Activated naive CD8-positive, alpha-beta T cell treated with anti-CD3 and anti-CD28 coated beads for 36 hours (primary cell): Measurements from ENCODE around the gene TMEM106C. TPM values are rescaled to one million over a fixed set of nuclear protein-coding genes. Genes with fewer than 3 reads are reported as not detected.
"Not testable (repeated sequence)": the region's sequence is repeated elsewhere in the genome, so short reads cannot be mapped to it uniquely, and the experiment has no call there.

Source experiments
- DNase-seq: peaks from one replicate; pipeline ENCODE4 v3.0.0; 2021
- H3K27ac Mint-ChIP-seq: one replicate; pipeline ENCODE4 v1.8.0; 2022; ENCODE audit warnings: mild to moderate bottlenecking, moderate library complexity, mixed read lengths
- H3K27me3 Mint-ChIP-seq: one replicate; pipeline ENCODE4 v1.8.0; 2022; ENCODE audit warnings: mild to moderate bottlenecking, mixed read lengths
- H3K36me3 Mint-ChIP-seq: one replicate; pipeline ENCODE4 v1.8.0; 2021; ENCODE audit warnings: mild to moderate bottlenecking, mixed read lengths
- H3K4me1 Mint-ChIP-seq: one replicate; pipeline ENCODE4 v1.8.0; 2021; ENCODE audit warnings: mixed read lengths
- H3K4me3 Mint-ChIP-seq: one replicate; pipeline ENCODE4 v1.8.0; 2022; ENCODE audit warnings: mild to moderate bottlenecking, moderate library complexity, mixed read lengths
- H3K9me3 Mint-ChIP-seq: one replicate; pipeline ENCODE4 v1.8.0; 2022; ENCODE audit warnings: mixed read lengths
- total RNA-seq, 2 experiments: library from RNA; stranded (reverse); gene quantifications; one replicate each; pipeline ENCODE4 v1.2.3, GENCODE V29; 2021

TMEM106C gene
- total RNA-seq, 2 experiments from 2014 or later: 158 to 168 TPM

- no peak for DNase-seq
- Mint-ChIP-seq H3K9me3 (no peaks in the 10 kb centered on the region), H3K4me3 (no peak overlapping the region), H3K4me1 (no peaks in the 10 kb centered on the region), H3K27ac (no peak overlapping the region), H3K36me3 (no peaks in the 10 kb centered on the region), H3K27me3 (peaks cover 32% of the 10 kb centered on the region)
Observed at GRCh38 chr12:47943623-47944340, 19.6 kb upstream of the TMEM106C start.

DNA sequence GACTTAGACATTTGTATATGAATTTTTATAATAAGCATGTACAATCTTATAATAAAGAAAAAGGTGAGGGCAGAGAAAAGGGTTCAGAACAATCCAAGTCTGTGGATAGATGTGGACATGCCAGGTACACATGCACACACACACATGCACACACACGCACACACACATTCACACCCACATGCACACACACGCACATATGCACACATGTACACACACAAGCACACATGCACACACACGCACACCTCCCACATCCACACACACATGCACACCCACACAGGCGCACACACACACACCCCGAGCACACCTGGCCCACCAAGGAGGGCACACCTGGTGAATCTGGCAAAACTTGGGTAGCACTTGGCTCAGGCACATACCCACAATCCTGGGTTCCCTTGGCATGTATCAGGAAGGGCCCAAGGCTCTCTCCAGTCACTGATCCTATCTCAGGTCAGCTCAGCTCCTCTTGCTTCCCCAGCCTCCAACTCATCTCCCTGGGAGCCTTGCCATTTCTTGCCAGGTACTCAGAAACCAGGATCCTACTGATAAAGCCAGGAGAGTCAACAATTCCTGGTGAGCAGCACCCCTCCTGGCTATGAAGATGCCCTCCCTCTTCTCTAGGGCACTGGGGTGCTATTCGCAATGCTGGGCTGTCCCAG is 18.6 kb upstream of the TMEM106C start:
- no peak overlapping the region for H3K4me3 Mint-ChIP-seq
- no peaks in the 10 kb centered on the region for H3K9me3 Mint-ChIP-seq
- no peak for DNase-seq
- H3K27me3 Mint-ChIP-seq: peaks cover 32% of the 10 kb centered on the region
- H3K4me1 Mint-ChIP-seq: peaks cover 1% of the 10 kb centered on the region
- H3K27ac Mint-ChIP-seq: no peak overlapping the region
- H3K36me3 Mint-ChIP-seq: no peaks in the 10 kb centered on the region

DNA sequence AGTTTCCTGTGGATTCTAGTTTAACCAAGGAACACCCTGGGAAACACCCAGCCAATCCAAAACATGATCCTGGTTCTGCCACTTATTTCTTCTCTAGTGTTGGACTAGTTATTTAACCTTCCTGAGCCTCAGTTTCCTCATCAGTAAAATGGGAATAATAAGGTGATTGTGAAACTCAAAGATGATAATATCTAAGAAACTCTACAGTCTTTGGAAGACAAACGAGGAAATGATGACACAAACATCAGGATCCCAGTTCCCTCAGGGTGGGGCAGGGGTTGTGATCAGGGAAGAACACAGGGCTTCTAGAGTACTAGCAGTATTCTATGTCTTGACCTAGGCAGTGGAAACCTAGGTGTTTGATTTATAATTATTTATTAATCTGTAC is 18.1 kb upstream of the TMEM106C start:
- DNase-seq: no peak
- no peak overlapping the region for H3K27ac Mint-ChIP-seq
- H3K27me3 Mint-ChIP-seq: peaks cover 26% of the 10 kb centered on the region
- no peaks in the 10 kb centered on the region for H3K9me3 Mint-ChIP-seq
- no peaks in the 10 kb centered on the region for H3K36me3 Mint-ChIP-seq
- H3K4me1 Mint-ChIP-seq: peaks cover 1% of the 10 kb centered on the region
- H3K4me3 Mint-ChIP-seq: no peak overlapping the region

GRCh38 chr12:47946413-47947323 is 16.7 kb upstream of the TMEM106C start:
- no peak for DNase-seq
- Mint-ChIP-seq H3K27ac (no peak overlapping the region), H3K36me3 (no peaks in the 10 kb centered on the region), H3K9me3 (no peaks in the 10 kb centered on the region), H3K27me3 (peaks cover 20% of the 10 kb centered on the region), H3K4me3 (no peak overlapping the region), H3K4me1 (peaks cover 1% of the 10 kb centered on the region)

DNA sequence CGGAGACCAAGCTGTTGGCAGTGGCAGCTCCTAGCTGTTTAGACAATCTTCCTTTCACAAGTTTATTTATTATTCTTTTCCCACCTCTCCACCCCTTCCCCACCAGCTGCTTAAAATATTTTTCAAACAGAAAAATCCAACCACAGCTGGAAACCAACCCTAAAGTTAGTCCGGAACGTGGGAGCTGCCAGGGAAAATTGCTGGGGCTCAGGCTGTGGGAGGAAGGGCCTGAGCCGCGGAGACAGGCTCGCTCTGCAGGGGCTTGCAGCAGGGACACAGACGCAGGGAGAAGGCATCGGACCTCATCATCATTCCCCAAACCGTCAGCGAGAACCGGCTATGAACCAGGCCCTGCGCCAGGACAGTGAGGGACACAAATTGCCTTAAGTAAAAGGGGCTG is 16.1 kb upstream of the TMEM106C start:
- Mint-ChIP-seq H3K36me3 (no peaks in the 10 kb centered on the region), H3K9me3 (no peaks in the 10 kb centered on the region), H3K27ac (no peak overlapping the region)

GRCh38 chr12:47949441-47950341 is 13.7 kb upstream of the TMEM106C start:
- Mint-ChIP-seq H3K4me3 (no peak overlapping the region), H3K36me3 (no peaks in the 10 kb centered on the region), H3K27ac (no peak overlapping the region), H3K9me3 (no peaks in the 10 kb centered on the region), H3K27me3 (peaks cover 11% of the 10 kb centered on the region), H3K4me1 (peaks cover 1% of the 10 kb centered on the region)
- peak; percentile 54 for DNase-seq

More for the DNA sequence above, 16.1 kb upstream of the TMEM106C start:
- Mint-ChIP-seq H3K4me1 (peaks cover 1% of the 10 kb centered on the region), H3K27me3 (peaks cover 17% of the 10 kb centered on the region), H3K4me3 (no peak overlapping the region)
- DNase-seq: no peak

DNA sequence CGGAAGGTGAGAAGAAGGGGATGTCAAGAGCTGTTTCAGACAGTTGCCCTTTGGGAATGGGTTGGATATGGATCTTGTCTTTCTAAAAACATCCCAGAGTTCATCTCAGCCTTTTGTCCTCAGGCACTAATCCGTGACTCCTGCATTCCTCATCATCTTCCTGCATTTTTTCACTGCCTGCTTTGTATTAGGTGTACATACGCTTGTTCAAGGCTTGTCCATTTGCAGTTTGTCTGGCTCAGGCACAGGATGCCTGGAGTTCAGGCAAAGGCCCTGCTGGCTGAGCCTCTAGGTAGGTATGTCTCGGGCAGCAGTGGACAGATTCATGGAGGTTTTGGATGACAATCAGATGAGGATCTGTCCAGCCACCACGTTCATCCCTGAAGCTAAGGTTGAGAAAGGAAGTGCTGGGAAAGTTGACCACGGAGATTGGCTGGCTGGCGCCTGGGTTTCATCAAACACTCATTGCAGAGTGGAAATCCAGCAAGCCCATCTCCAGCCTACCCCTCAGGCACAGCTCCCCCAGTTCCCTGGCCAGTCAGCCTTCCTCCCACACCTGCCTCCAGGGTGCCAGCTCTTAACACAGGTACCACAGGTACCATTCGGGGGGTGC is 12.4 kb upstream of the TMEM106C start:
- Mint-ChIP-seq H3K9me3 (no peaks in the 10 kb centered on the region), H3K27ac (no peak overlapping the region), H3K4me1 (peaks cover 1% of the 10 kb centered on the region), H3K27me3 (peaks cover 11% of the 10 kb centered on the region), H3K36me3 (no peaks in the 10 kb centered on the region), H3K4me3 (no peak overlapping the region)
- DNase-seq: no peak

DNA sequence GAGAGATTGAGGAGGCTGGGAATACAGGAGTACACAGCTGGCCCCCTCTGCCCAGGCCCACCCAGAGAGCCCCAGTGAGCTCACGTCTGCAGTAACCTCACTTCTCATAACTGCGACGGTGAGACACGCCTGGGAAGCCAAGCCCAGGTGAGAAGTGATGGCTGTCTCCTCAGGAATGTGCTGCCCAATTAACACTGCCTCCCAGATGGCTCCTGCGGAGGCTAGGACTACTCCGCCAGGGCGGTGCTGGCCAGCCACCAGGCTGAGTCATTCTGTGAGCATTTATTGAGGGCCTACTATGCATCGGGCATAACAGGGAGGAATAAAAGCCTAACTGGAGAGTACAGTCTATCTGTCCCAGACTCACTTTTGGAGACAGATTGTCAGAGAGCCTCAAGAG is 9.3 kb upstream of the TMEM106C start:
- Mint-ChIP-seq H3K27ac (no peak overlapping the region), H3K36me3 (no peaks in the 10 kb centered on the region), H3K4me1 (peaks cover 1% of the 10 kb centered on the region), H3K27me3 (peaks cover 3% of the 10 kb centered on the region), H3K9me3 (no peaks in the 10 kb centered on the region), H3K4me3 (no peak overlapping the region)
- DNase-seq: no peak

DNA sequence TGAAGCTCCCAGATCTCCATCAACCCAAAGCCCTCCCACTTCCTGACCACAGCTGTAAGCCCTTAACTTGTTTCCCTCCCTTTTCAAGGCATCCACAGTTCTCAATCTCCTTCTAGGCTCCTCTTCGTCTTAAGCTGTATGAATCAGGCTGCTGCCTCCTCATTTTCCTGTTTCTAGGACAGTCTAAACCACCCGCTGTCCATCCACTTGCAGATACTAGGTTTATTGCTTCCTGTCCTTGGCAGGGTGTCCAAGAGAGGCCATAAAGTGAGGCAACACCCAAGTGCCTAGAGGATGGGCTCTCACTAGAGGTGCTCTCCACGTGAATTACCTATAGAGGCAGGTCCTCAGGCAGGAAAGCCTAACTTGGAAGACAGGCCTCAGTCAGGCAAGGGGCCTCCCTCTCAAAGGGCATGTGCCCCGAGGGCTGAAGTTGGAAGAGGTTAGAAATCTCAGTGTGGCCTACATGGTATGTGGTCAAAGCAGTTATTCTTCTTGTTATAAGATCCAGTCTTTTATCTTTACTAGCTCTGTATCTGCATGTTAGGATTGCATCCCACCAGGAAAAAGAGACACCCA is 8.8 kb upstream of the TMEM106C start:
- Mint-ChIP-seq H3K36me3 (no peaks in the 10 kb centered on the region), H3K27ac (no peak overlapping the region), H3K4me1 (peaks cover 1% of the 10 kb centered on the region), H3K27me3 (peaks cover 3% of the 10 kb centered on the region), H3K9me3 (no peaks in the 10 kb centered on the region), H3K4me3 (no peak overlapping the region)
- no peak for DNase-seq

GRCh38 chr12:47955059-47955458 is 8.3 kb upstream of the TMEM106C start:
- Mint-ChIP-seq H3K36me3 (no peaks in the 10 kb centered on the region), H3K27me3 (peaks cover 7% of the 10 kb centered on the region), H3K9me3 (no peaks in the 10 kb centered on the region)

GRCh38 chr12:47957671-47958070 is 5.7 kb upstream of the TMEM106C start:
- not testable (repeated sequence) for H3K36me3 Mint-ChIP-seq, H3K4me3 Mint-ChIP-seq, H3K27ac Mint-ChIP-seq, DNase-seq, H3K4me1 Mint-ChIP-seq, H3K9me3 Mint-ChIP-seq
- H3K27me3 Mint-ChIP-seq: peaks cover 20% of the 10 kb centered on the region

More at GRCh38 chr12:47955059-47955458, 8.3 kb upstream of the TMEM106C start:
- H3K4me3 Mint-ChIP-seq: no peak overlapping the region
- DNase-seq: no peak
- no peak overlapping the region for H3K27ac Mint-ChIP-seq
- H3K4me1 Mint-ChIP-seq: no peaks in the 10 kb centered on the region

DNA sequence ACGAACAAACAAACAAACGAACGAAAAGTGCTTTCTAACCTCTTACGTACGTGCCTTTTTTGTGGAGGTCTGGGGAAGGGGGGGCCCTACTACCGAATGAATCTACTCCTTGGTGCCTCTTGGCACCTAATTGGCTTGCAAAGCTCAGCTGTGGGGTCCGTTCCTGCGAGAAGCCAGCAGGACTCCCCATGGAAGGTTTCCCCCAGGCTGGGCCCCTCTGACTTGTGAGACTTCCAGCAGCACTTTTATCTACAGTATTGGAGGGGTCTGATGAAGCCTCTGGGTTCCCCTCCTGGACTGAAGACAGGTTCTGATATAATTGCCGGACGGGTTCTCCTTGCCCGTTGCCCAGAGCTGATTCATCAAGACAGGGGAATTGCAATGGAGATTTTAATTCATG is 1.2 kb upstream of the TMEM106C start:
- H3K9me3 Mint-ChIP-seq: no peaks in the 10 kb centered on the region
- peaks cover 24% of the 10 kb centered on the region for H3K4me1 Mint-ChIP-seq
- no peak overlapping the region for H3K27ac Mint-ChIP-seq
- H3K36me3 Mint-ChIP-seq: peaks cover 27% of the 10 kb centered on the region
- no peak for DNase-seq
- peaks cover 25% of the 10 kb centered on the region for H3K27me3 Mint-ChIP-seq
- H3K4me3 Mint-ChIP-seq: no peak overlapping the region

DNA sequence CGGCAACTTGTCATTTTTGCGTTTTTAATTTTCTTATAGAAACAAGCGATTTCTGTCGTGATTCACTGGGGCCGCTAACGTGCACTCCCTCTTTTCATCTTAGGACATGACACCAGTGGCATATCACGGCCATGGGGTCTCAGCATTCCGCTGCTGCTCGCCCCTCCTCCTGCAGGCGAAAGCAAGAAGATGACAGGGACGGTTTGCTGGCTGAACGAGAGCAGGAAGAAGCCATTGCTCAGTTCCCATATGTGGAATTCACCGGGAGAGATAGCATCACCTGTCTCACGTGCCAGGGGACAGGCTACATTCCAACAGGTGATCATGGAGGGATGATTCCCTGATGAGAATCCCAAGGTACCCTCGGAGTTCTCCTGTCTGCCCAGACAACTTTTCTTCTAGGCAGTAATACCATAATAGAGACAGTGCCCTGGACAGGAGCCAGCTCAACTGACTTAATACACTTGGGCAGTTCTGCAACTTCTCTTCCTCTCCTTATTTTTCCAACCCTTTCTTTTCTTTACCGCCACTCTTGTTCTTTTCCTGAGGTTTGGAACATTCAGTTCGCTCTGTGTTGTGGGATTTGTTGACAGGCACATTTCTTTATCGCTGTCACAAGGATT is 821 bp downstream of the TMEM106C start:
- Mint-ChIP-seq H3K4me3 (peak overlapping the region; percentile 94), H3K36me3 (peaks cover 31% of the 10 kb centered on the region), H3K27ac (peak overlapping the region; percentile 83), H3K9me3 (no peaks in the 10 kb centered on the region), H3K4me1 (peaks cover 24% of the 10 kb centered on the region), H3K27me3 (peaks cover 25% of the 10 kb centered on the region)
- peak; percentile 22 for DNase-seq
